GM12878 (cell line): ENCODE measurements around the gene CEP250. TPM values are rescaled to one million over a fixed set of nuclear protein-coding genes. Genes with fewer than 3 reads are reported as not detected.

ENCODE experiments used
- ATAC-seq: fragments of 200-7000 bp; cut with Tn5 transposase; 3 replicates; pipeline ENCODE4 v1.9.1; 2020; ENCODE audit warnings: mild to moderate bottlenecking, moderate library complexity
- BruUV-seq: library from RNA; stranded (reverse); fragments of 400-500 nt; replicated peaks from 2 replicates; lab custom pipeline; 2021; lab: Mats Ljungman, UMichigan
- CTCF ChIA-PET: fragments of 300-600 bp; sonication (Branson Sonifier 250); formaldehyde crosslinking; extraction: SDS; loops from one replicate; lab custom pipeline; 2021; ENCODE audit warnings: inconsistent platforms; lab: Yijun Ruan, JAX
- POLR2A ChIA-PET: fragments of 350-600 bp; formaldehyde crosslinking; extraction: SDS; loops from one replicate; lab custom pipeline; 2021; ENCODE audit warnings: inconsistent platforms; lab: Charles Lee
- RAD21 ChIA-PET: fragments of 300-600 bp; sonication (Branson Sonifier 250); formaldehyde crosslinking; loops from one replicate; lab custom pipeline; 2023; ENCODE audit warnings: antibody characterized with exemption; ENCODE audit not compliant: unreplicated experiment; lab: Charles Lee
- SMC1A ChIA-PET: fragments of 300-600 bp; sonication (Branson Sonifier 250); formaldehyde crosslinking; loops from one replicate; lab custom pipeline; 2023; ENCODE audit not compliant: unreplicated experiment, uncharacterized antibody; lab: Charles Lee
- DNase-seq: peaks from one replicate; pipeline ENCODE4 v3.0.0-alpha.2; 2011; ENCODE audit warnings: low read depth, low spot score
- FAIRE-seq: peaks from 3 replicates; lab custom pipeline; 2011; peaks lifted over from hg19 to GRCh38; lab: Jason Lieb, UNC
- H2AFZ ChIP-seq: 2 replicates; pipeline ENCODE4 v1.6.0; 2011; ENCODE audit warnings: low read depth, low read length, control low read depth; ENCODE audit not compliant: control insufficient read depth
- H3K27ac ChIP-seq: 2 replicates; pipeline ENCODE4 v1.5.1; 2011; ENCODE audit warnings: control low read depth; ENCODE audit not compliant: control insufficient read depth, insufficient read depth
- H3K27me3 ChIP-seq, 2 experiments: replicated peaks in 1 of 2; 2 replicates each; pipeline versions ENCODE4 v1.6.0 to v1.6.1; 2011; ENCODE audit warnings: low read length in 1 of 2; ENCODE audit not compliant: control insufficient read depth in 2 of 2, insufficient read depth in 2 of 2
- H3K36me3 ChIP-seq, 2 experiments: 2 replicates each; pipeline ENCODE4 v1.5.1; 2011; ENCODE audit warnings: low read length in 1 of 2; ENCODE audit not compliant: control insufficient read depth in 2 of 2, insufficient read depth in 2 of 2
- H3K4me1 ChIP-seq: 2 replicates; pipeline ENCODE4 v1.6.1; 2011; ENCODE audit warnings: mild to moderate bottlenecking, low read length, moderate library complexity, mixed read lengths; ENCODE audit not compliant: control insufficient read depth, insufficient read depth
- H3K4me2 ChIP-seq: 2 replicates; pipeline ENCODE4 v1.6.0; 2011; ENCODE audit warnings: control low read depth; ENCODE audit not compliant: control insufficient read depth, insufficient read depth
- H3K4me3 ChIP-seq: fragments of 200-600 bp; sonication (generic); 2 replicates; pipeline ENCODE4 v1.5.1; 2016
- H3K79me2 ChIP-seq: 2 replicates; pipeline ENCODE4 v1.6.0; 2011; ENCODE audit warnings: low read length; ENCODE audit not compliant: control insufficient read depth, insufficient read depth
- H3K9ac ChIP-seq: 2 replicates; pipeline ENCODE4 v1.8.0; 2011; ENCODE audit warnings: low read length, control low read depth, mixed read lengths; ENCODE audit not compliant: control insufficient read depth, insufficient read depth
- H3K9me3 ChIP-seq: replicated peaks from 3 replicates; pipeline ENCODE4 v1.5.1; 2011; ENCODE audit warnings: mild to moderate bottlenecking, low read length; ENCODE audit not compliant: control insufficient read depth, insufficient read depth
- H4K20me1 ChIP-seq: 2 replicates; pipeline ENCODE4 v1.6.0; 2011; ENCODE audit not compliant: control insufficient read depth, insufficient read depth
- BACH1 ChIP-seq: fragments of 450-650 bp; IDR thresholded peaks from 2 replicates; pipeline ENCODE4 v1.6.1; 2017; ENCODE audit warnings: mild to moderate bottlenecking, borderline replicate concordance
- ESRRA ChIP-seq: IDR thresholded peaks from 2 replicates; pipeline ENCODE4 v1.6.1; 2012; ENCODE audit warnings: mild to moderate bottlenecking, low read length, improper control_type of control experiment
- EZH2 ChIP-seq: IDR thresholded peaks from 2 replicates; pipeline ENCODE4 v1.6.1; 2012; ENCODE audit warnings: low read depth, mild to moderate bottlenecking, control low read depth, inconsistent platforms, low read length, borderline replicate concordance; ENCODE audit not compliant: control insufficient read depth
- KDM1A ChIP-seq: fragments of 200-600 bp; sonication (generic); IDR thresholded peaks from 2 replicates; pipeline ENCODE4 v1.6.1; 2016; ENCODE audit warnings: borderline replicate concordance
- NR2C2 ChIP-seq: IDR thresholded peaks from 2 replicates; pipeline ENCODE4 v1.6.1; 2011; ENCODE audit warnings: borderline replicate concordance, low read depth; ENCODE audit not compliant: control insufficient read depth, insufficient read length
- POLR2A ChIP-seq: IDR thresholded peaks from 2 replicates; pipeline ENCODE4 v1.6.1; 2011; ENCODE audit warnings: low read depth, mild to moderate bottlenecking, low read length
- POLR2AphosphoS2 ChIP-seq: IDR thresholded peaks from 2 replicates; pipeline ENCODE4 v1.6.1; 2011; ENCODE audit warnings: low read depth, mild to moderate bottlenecking, low read length, improper control_type of control experiment, moderate library complexity
- POU2F2 ChIP-seq: IDR thresholded peaks from 3 replicates; pipeline ENCODE4 v1.6.1; 2011; ENCODE audit warnings: low read depth, mild to moderate bottlenecking, low read length, borderline replicate concordance
- SPI1 ChIP-seq: IDR thresholded peaks from 2 replicates; pipeline ENCODE4 v1.6.1; 2011; ENCODE audit warnings: low read depth, mild to moderate bottlenecking, low read length, moderate library complexity, borderline replicate concordance; ENCODE audit not compliant: insufficient read depth
- SUZ12 ChIP-seq: fragments of 200-600 bp; sonication (generic); IDR thresholded peaks from one replicate; pipeline ENCODE4 v1.6.1; 2018; ENCODE audit warnings: antibody characterized with exemption, mild to moderate bottlenecking; ENCODE audit not compliant: unreplicated experiment
- ZNF217 ChIP-seq: fragments of 450-650 bp; IDR thresholded peaks from 2 replicates; pipeline ENCODE4 v1.6.1; 2017; ENCODE audit warnings: antibody characterized with exemption, mild to moderate bottlenecking
- ZNF592 ChIP-seq: fragments of 450-650 bp; IDR thresholded peaks from 2 replicates; pipeline ENCODE4 v1.6.1; 2017; ENCODE audit warnings: mild to moderate bottlenecking, moderate library complexity
- WGBS: methylation state at CpG from one replicate; pipeline ENCODE4 v1.1.6; 2016; ENCODE audit warnings: low lambda C conversion rate; ENCODE audit not compliant: insufficient replicate concordance, insufficient coverage; ENCODE audit errors: missing lambda C conversion rate; 5-methylcytosine and 5-hydroxymethylcytosine counted together
- in situ Hi-C: fragments of 300-500 bp; cut with MboI; formaldehyde crosslinking; loops from 9 replicates; pipeline ENCODE4 v1.14.3; 2018; ENCODE audit warnings: mixed read lengths
- intact Hi-C: fragments of 100-400 bp; cut with micrococcal nuclease; formaldehyde crosslinking; loops from one replicate; pipeline ENCODE4 v1.14.2; 2022; ENCODE audit not compliant: unreplicated experiment
- polyA plus RNA-seq, 11 experiments: library from polyadenylated mRNA; depleted of rRNA in 4 of 11; unstranded in 6 of 11; stranded (reverse) in 5 of 11; fragments of >200 nt; fragmentation: Nextera tagmentation in 4 of 11; fragmentation: Illumina TruSeq in 1 of 11; extraction: Ambion mirVana in 4 of 11; extraction: Trizol in 1 of 11; gene quantifications; 1 replicate in 1 of 11; 2 replicates in 10 of 11; pipeline versions ENCODE4 v1.2.1 to v1.2.3, GENCODE V29; 2011 to 2016; ENCODE audit warnings: inconsistent platforms in 2 of 11, missing spikeins in 2 of 11, low read depth in 1 of 11
- total RNA-seq, 4 experiments: library from RNA; depleted of rRNA in 3 of 4; stranded (reverse); fragments of >200 nt in 3 of 4; fragmentation: Illumina TruSeq in 1 of 4; extraction: Trizol in 1 of 4; gene quantifications; 2 replicates each; pipeline versions ENCODE4 v1.2.1 to v1.2.3, GENCODE V29; 2013 to 2021

Gene CEP250
- total and polyA plus RNA-seq, 10 of the 15 experiments (the other 5 are each of a cell fraction or from before 2014, with no cell fraction given): 2.4 to 41.6 (median 25.7) TPM

GRCh38 chr20:35503841-35504561 is 48.6 kb downstream of the CEP250 start:
- Histone ChIP-seq H2AFZ (no peak overlapping the region), H3K79me2 (no peaks in the 10 kb centered on the region), H3K27ac (no peak overlapping the region), H3K4me2 (no peak overlapping the region), H3K4me3 (no peak overlapping the region), H3K4me1 (peaks cover 29% of the 10 kb centered on the region), H3K9me3 (no peaks in the 10 kb centered on the region), H3K9ac (no peak overlapping the region), H4K20me1 (peaks cover 5% of the 10 kb centered on the region), H3K27me3 (no peaks in the 10 kb centered on the region), H3K36me3 (peaks cover 18 to 33% of the 10 kb centered on the region in 2 experiments; a peak in 3 of 4 replicates)
- no peak for TF ChIP-seq EZH2
- TF ChIP-seq NR2C2: no peak
- TF ChIP-seq POLR2A: peak; percentile 25; the same call in 1 of the 2 replicates
- TF ChIP-seq SPI1: no peak
- no peak for TF ChIP-seq POU2F2
- POLR2A ChIA-PET: no interaction called here
- DNase-seq: no peak
- ATAC-seq: no peak
- in situ Hi-C loops (no loop called here), intact Hi-C loops (no loop called here)
- RAD21 ChIA-PET: no interaction called here
- BruUV-seq: no TSS peak
- no peak for FAIRE-seq
- 95% methylated on average over 16 of the region's 16 CpGs for WGBS
- SMC1A ChIA-PET: interaction anchor here (1.2 to 2.0 kb wide), 2 partner anchors 12 to 38 kb away, joined by 3 to 4 read pairs; partner anchors contain the start of gene ERGIC3
- CTCF ChIA-PET: interaction anchor here (0.7 to 2.1 kb wide), 2 partner anchors 41 to 48 kb away, joined by 3 to 5 read pairs; no protein-coding TSS in a partner anchor

- Histone ChIP-seq H3K9me3 (no peaks in the 10 kb centered on the region), H3K4me1 (peaks cover 29% of the 10 kb centered on the region), H3K27ac (no peak overlapping the region), H3K4me3 (no peak overlapping the region), H3K79me2 (no peaks in the 10 kb centered on the region), H3K36me3 (peaks cover 11 to 35% of the 10 kb centered on the region in 2 experiments; a peak in 3 of 4 replicates), H3K4me2 (no peak overlapping the region), H4K20me1 (peaks cover 5% of the 10 kb centered on the region), H2AFZ (no peak overlapping the region), H3K9ac (no peak overlapping the region), H3K27me3 (no peaks in the 10 kb centered on the region)
- DNase-seq (no peak), FAIRE-seq (no peak), ATAC-seq (no peak)
- no TSS peak for BruUV-seq
- intact Hi-C loops (no loop called here), in situ Hi-C loops (no loop called here)
- POLR2A ChIA-PET: no interaction called here
- RAD21 ChIA-PET: no interaction called here
- CTCF ChIA-PET: no interaction called here
- whole genome bisulfite sequencing: 100% methylated on average over 4 of the region's 5 CpGs
- SMC1A ChIA-PET: interaction anchor here (1.2 kb wide), 1 partner anchor 37 kb away, joined by 3 read pairs; the partner anchor contains the start of gene ERGIC3
- no peak for TF ChIP-seq BACH1
- TF ChIP-seq KDM1A: no peak
- no peak for TF ChIP-seq SUZ12
- no peak for TF ChIP-seq ZNF592
- TF ChIP-seq POLR2AphosphoS2: no peak
- no peak for TF ChIP-seq ESRRA
- TF ChIP-seq ZNF217: no peak
Measured at GRCh38 chr20:35504751-35505150, 49.4 kb downstream of the CEP250 start.
